ENCODE data around the gene CPNE9.

Gene CPNE9

DNA sequence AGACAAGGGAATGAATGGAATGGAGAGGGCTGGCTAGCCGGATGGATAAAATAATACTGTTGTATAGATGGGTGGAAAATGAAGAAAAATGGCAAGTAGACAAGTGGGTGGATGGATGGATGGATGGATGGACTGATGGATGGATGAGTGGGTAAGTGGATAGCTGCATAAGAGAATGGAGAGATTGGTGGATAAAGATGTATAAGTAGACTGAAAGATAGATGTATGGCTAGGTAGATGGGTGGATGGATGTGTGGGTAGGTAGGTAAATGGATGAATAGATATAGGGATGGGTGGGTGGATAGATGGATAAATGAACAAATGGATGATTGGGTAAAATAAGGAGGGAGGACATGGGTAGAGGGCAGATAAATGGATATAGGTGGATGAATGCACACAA, 13.9 kb downstream of the CPNE9 start:
- no peak for DNase-seq

DNA sequence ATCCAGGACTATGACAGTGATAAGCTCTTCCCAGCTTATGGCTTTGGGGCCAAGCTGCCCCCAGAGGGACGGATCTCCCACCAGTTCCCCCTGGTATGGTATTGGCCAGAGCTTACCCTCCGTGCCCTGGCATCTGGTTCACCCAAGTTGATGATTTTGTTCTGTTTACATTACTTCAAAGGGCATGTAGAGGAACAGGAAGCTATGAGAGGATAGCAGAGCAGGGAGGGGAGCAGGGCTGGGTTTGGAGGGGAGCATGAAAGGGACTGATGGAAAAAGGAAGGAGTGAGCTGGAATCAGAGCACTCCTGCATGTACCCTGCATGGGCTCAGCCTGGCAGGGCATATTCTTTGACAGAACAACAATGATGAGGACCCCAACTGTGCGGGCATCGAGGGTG, 14.5 kb downstream of the CPNE9 start:
- DNase-seq: no peak

DNA sequence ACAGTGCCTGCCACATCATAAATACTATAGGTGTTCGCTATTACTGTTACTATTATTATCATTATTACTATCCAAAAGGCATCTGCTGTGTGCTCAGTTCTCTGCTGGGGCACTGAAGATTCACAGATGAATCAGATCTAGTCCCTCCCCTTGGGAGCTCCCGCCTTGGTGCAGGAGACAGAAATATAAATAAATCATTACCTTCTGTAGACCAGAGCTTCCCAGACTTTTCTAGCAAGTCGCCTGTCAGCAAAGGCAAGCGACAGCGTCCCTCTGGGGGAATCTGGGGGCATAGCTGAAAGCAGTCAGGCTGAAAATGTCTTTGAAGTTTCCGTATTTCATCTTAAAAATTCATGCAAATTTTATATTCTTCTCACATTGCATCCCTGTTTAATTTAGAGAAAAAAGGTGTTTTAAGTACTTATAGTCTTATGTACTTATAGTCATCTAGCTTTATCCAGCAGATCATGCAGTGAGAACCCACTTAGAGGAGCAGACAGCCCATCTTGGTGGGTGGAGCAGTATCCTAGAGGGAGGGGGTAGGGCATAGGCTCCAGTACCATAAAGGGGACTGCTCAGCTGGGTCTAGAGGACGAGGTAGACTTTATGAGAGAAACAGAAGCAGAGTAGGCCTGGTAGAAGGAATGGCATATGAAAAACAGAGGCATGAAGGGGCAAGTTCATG, 17.5 kb downstream of the CPNE9 start:
- no peak for DNase-seq

DNA sequence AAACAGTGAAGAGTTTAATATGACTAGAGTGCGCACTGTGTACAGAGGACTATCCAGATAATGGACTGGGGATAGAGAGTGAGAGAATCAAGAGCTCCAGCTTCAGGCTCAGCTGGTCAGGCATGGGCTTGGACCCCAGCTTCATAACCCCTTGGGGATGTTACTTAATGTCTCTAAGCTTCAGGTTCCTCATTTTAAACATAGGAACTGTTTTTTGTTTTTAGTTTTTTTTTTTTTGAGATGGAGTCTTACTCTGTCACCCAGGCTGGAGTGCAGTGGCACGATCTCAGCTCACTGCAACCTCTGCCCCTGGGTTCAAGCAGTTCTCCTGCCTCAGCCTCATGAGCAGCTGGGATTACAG, 18.0 kb downstream of the CPNE9 start:
- no peak for DNase-seq

DNA sequence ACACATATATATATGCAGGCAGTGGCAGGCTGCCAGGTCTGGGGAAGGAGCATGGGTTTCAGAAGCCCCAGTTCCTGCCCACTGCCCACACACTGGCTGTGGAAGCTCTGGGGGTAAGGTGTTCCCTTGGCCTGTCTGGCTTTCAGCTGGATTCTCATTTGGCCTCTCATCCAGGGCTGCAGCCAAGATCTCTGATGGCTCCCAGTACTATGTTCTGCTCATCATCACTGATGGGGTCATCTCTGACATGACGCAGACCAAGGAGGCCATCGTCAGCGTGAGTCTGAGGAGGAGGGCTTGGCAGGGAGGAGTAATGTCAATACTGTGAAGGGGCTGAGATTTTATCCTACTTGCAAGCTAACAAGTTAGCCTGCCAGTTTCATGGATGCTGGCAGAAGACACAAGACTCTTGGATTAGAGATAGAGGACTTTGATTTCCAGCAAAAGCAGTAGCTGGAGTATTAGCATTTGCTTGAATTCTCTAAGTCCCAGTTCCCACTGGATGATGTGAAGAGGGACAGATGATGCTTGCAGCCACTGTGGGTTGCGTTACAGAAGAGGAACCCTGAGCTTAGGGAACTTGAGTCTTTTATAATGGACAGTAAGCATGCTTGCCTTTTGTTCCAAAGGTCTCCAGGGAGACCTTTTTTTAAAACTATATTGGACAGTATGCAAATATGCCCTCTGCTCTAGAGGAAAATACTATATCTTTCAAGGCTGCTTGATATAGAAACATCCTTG, 22.3 kb downstream of the CPNE9 start:
- DNase-seq: no peak

DNA sequence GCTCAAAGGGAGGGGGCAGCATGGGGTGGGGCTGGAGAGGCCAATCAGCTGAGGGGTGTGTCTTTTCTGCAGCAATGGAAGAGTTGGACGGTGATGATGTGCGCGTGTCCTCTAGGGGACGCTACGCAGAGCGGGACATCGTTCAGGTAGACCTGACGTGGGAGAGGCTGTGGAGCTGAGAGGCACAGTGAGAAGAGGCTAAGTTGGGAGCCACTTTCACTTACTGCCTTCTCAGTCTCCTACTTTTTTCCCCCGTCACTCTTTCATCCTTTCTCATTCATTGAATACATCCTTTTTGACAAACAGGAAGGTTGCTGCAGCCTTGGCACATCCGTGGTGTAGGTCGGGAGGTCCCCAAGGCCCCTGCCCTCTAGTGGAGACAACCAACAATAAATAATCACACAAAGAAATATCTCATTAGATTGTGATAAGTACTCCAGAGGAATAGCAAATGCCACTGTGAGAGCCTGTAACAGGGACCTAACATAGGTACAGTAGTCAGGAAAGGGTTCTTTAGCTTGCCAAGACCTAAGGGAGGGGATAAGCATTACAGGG, 23.5 kb downstream of the CPNE9 start:
- DNase-seq: no peak

DNA sequence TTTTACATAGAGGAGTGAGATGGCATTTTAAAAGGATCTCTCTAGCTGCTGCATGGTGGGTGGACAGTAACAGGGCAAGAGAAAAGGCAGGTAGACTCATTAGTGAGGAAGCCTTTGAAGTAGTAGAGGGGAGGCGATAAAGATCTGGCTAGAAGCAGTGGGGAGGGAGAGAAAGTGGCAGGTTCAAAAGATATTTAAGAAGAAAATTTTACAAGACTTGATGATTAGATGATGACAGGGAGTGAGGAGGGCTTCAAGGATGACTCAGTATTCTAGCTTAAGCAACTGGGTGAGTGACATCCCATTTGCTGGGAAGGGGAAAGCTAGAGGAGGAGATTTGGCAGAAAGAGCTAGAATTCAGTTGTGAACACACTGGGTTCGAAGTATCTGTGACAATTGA, 24.1 kb downstream of the CPNE9 start:
- DNase-seq: no peak

DNA sequence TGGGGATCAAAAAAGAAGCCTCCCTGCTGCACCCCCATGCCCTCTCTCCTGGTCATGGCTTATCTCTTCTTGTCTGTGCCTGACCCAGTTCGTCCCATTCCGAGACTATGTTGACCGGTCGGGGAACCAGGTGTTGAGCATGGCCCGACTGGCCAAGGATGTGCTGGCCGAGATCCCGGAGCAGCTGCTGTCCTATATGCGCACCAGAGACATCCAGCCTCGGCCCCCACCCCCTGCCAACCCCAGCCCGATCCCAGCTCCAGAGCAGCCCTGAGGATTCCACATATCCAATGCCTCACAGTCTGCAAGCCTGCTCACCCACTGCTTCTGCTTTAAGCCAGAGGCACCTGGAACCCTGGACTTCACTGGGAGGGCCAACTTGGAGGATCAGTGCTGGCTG, 25.8 kb downstream of the CPNE9 start:
- DNase-seq: no peak

DNA sequence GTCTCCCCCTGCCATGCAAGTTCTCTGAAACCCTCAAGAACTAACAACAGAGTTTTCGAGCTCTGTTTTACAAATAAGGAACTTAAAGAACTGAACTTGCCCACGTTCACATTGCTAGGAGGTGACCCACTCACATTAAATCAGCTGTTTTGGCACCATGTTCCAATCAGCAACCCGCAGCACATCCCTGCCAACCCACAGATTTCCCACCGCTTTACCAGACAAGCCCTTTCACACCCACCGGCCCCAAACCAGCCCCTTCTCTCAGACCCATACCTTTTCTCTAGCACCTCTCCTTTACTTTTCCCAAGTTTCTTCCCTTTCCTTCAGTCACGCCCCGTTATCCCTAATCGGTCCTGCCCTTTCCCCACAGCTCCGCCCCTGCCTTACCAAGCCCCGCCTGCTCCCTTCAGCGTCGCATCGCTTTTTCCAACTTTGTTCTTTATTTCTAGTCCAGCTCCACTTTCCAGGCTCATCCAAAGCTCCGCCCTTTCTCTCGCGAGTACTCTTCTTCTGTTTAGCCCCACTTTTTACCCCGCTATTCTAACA, 27.1 kb downstream of the CPNE9 start:
- no peak for DNase-seq

DNA sequence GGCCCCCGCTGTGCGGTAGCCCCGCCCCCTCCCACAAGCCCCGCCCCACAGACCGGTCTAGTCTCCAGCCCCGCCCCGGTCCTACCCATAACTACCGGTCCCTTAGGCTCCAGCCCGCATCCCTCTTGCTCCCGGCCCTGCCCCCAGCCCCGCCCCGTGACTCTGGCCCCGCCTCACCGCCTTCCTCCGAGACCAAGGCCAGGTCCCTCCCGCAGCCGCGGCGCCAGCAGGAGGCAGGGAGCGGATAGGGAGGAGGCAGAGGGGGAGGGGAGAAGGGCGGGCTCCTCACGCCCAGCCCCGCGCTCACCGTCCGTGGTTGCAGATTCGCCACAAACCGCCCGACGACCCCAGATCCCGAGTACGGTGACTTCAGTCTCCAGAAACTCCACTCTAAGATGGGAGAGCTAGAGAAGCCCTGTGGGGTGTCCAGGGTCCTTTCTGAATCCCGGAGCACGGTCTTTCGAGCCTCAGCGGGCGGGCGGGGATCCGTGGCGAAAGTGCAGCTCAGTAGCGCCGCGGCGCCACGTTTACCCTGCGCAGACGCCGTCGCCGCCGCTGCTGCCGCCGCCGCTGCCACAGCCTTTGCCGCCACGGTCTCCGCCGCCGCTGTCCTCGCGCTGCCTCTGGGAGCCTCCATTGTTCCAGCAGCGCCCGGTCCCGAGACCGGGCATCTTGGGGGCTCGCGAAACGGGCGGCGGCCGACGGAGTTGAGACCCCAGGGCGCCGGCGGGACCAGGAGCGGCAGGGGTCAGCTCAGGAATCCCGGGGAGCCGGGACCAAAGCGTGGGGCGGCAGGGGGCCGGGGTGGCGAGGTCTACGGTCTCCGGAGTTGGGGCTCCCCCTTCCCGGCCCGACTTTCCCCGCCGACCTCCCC, 27.8 kb downstream of the CPNE9 start, which contains the start of gene BRPF1:
Gene BRPF1 (plus strand): TSS at position 530 of the 874 bp plus-strand sequence. CDS start 2,406 bp downstream, outside the sequence.
- peak; percentile 49 for DNase-seq

DNA sequence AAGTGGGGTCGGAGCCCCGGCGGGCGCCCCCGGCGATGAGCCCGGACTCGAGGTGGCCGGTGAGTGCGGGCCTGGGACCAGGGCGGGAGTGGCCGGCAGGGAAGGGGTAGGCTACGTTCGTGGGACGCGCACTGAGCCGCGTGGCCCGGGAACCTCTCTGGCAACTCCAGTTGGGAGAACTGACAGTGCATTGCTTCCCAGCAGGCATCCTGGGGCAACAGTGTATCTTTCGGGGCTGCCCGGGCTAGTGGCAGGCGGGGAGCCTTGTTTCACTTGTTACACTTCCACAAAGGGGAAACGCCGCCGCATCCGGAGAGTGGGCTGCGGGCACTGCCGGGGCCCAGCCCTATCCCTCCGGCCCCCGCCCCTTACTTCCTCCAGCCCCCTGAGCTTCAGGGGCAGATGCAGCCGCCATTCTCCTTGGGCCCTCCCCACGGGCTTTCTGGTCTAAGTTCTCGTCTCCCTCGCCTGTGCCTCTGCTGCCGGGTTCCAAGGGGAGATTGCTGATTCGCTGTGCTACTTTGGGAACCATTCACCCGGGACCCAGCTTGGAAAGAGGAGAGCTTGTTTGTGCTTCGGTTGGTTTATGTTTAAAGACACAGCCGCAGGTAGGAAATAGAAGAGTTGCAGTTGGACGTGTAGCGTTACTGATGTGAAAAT, 28.6 kb downstream of the CPNE9 start:
- no peak for DNase-seq

DNA sequence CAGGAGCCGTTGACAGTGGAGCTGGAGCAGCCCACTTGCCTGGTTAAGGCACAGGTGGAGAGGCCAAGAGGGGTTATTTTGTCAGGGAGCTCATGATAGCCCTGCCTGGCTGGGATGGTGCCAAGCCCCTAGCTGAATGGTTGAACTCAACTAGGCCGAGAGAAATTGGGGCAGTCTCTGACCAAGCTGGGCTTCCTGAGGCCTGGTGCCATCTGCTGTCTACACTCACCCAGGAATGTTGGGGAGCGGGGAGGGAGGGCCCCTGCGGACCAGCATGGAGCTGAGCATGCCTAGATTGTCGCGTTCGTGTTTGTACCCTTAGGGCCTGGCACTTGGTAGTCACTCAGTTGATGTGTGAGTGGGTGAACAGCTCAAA, 29.1 kb downstream of the CPNE9 start:
- no peak for DNase-seq

DNA sequence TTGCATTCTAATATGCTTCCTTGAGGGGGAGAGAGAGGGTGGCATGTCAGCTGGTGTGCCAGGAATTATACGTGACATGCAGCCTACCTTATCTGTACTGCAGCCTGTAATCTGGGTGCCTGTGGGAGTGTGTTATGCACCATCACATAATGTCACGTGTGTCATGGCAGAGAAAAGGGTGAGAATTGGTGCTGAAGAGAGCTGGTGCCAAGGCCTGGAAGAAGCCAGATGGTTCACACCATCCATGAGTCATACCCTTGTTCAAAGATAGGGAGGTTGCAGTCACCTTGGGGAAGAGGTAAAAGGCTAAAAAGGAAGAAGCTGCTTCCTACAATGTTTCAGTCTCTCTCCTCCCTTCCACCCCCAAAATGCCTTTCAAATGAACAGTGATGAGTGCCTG, 33.2 kb downstream of the CPNE9 start:
- no peak for DNase-seq

DNA sequence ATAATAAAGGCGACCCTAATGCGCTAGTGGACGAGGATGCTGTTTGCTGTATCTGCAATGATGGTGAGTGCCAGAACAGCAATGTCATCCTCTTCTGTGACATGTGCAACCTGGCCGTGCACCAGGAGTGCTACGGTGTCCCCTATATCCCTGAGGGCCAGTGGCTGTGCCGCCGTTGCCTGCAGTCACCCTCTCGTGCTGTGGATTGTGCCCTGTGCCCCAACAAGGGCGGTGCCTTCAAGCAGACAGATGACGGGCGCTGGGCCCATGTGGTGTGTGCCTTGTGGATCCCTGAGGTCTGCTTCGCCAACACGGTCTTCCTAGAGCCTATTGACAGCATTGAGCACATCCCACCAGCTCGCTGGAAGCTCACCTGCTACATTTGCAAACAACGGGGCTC, 35.5 kb downstream of the CPNE9 start:
- DNase-seq: no peak

DNA sequence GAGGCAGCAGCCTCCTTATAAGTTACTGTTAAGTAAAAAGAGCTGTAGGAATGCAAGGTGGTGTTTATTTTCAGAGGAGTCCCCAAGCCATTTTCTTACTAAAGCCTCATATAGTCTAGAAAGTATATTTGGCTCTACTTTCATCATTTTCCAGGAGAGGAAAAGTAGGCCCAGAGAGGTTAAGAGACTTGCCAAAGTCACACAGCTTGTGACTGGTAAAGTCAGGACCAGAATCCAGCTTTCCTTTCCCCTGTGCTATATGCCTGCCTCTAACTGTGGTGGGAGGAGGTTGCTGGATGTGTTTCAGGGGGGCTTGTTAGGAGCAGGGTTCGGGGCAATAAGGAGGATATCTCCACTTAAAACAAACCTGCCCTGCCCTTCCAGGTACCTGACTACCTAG, 38.9 kb downstream of the CPNE9 start:
- no peak for DNase-seq

DNA sequence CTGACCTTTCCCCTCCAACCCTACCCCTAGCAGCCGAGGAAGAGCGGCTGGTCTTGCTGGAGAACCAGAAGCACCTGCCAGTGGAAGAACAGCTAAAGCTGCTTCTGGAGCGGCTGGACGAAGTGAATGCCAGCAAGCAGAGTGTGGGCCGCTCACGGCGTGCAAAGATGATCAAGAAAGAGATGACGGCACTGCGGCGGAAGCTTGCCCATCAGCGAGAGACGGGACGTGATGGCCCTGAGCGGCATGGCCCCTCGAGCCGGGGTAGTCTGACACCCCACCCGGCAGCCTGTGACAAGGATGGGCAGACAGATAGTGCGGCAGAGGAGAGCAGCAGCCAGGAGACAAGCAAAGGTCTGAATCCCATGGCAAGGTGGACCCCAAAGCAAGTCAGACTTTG, 39.9 kb downstream of the CPNE9 start:
- no peak for DNase-seq

DNA sequence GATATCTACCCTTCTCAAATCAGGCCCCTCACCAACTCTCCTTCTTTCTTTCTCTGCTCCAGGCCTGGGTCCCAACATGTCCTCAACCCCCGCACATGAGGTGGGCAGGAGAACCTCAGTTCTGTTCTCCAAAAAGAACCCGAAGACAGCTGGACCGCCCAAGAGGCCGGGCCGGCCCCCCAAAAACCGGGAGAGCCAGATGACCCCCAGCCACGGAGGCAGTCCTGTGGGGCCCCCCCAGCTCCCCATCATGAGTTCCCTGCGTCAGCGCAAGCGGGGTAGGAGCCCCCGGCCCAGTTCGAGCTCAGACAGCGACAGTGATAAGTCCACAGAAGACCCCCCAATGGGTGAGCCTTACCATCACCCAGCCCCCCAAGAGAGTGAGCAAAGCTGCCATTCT, 40.5 kb downstream of the CPNE9 start:
- DNase-seq: no peak

DNA sequence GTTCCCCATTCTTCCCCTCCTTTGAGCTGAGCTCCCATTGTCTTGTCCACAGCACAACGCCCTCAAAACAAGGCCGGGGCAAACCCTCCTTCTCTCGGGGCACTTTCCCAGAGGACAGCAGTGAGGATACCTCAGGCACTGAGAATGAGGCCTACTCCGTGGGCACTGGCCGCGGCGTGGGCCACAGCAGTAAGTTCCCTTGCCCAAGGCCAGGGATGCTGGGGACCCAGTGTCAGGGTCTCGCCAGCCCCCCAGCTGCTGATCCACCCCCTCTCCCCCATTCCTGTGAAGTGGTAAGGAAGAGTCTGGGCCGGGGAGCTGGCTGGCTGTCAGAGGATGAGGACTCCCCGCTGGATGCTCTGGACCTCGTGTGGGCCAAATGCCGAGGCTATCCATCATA, 41.9 kb downstream of the CPNE9 start:
- DNase-seq: no peak

DNA sequence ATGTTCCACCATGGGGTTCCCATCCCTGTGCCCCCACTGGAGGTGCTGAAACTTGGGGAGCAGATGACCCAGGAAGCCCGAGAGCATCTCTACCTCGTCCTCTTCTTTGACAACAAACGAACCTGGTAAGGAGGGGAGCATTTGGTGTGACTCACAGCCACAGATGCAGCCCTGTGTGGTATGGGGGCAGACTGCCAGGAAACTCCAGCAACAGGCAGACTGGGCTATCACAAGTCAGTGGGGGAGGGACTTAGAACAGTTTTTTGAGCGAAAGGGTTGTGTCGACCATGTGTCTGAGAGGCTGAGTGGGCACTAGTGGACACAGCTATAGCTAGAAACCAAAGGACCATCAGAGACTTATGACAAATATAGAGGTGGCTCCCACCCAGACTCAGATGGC, 42.7 kb downstream of the CPNE9 start:
- DNase-seq: no peak

DNA sequence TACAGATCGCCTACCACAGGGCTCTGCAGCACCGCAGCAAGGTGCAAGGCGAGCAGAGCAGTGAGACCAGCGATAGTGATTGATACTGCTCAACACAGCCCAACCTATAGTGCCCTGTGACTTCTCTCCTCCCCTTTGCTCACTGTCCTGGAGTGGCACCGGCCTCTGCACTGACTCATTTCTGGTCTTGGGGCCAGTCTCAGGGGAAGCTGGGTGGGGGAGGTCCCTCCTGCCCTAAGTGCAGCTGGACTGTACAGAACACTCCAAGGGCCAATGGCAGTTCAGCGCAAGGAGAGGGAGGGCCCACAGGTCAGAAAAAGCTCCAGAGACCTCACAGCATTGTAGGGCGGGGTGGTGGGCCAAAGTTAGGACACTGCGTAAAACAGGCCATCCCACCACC, 43.6 kb downstream of the CPNE9 start:
- no peak for DNase-seq

DNA sequence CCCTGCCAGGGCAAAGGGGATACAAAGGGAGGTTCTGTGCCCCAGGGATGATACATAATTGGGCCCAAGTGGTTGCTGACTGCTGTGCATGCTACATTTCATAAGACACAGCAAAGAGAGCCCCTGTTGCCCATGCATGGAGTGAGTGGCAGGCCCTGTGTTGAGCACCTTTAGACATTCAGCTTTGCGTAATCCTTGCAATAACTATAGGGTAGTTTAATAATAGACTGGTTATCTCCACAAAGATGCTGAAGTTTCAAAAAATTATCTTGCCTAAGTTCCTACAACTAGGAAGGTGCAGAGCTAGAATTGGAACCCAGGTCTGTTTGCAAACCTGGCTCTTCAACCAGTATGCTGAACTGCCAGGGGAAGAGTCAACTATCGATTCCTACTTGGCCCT, 44.4 kb downstream of the CPNE9 start:
- DNase-seq: no peak

DNA sequence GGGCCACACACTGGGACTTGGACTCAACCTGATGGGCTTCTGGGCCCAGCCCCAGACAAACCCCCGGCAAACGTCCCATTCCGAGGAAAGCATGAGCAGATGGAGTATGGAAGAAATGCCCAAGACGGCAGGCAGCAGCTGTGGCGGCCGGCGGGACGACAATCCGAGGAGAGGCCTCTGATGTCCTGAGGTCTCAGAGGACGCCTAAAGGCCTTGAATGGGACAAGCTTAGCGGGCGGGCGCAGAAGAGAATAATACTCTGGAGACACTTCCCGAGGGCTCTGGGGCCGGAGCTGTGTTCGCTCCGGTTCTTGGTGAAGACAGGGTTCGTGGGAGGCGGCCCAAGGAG, 45.6 kb downstream of the CPNE9 start:
- DNase-seq: no peak

Data from cortex of kidney (tissue), 1 donor.